Fibroblast of lung (primary cell): ENCODE results near the gene AK9.

Experiments
- EZH2 ChIP-seq: IDR thresholded peaks from 2 replicates; pipeline ENCODE4 v1.5.1; 2012; ENCODE audit warnings: low read length, control low read depth, mild to moderate bottlenecking; ENCODE audit errors: missing control alignments
- TF ChIP-seq, protein P1 (sequence below), 2 donors: IDR thresholded peaks in 1 of 2; conservative IDR thresholded peaks in 1 of 2; 1 replicate in 1 of 2; 2 replicates in 1 of 2; pipeline ENCODE4 v1.5.1; 2011 to 2012; ENCODE audit warnings: low read length in 2 of 2, control low read depth in 1 of 2, inconsistent platforms in 1 of 2, low read depth in 1 of 2, mild to moderate bottlenecking in 1 of 2

DNA sequence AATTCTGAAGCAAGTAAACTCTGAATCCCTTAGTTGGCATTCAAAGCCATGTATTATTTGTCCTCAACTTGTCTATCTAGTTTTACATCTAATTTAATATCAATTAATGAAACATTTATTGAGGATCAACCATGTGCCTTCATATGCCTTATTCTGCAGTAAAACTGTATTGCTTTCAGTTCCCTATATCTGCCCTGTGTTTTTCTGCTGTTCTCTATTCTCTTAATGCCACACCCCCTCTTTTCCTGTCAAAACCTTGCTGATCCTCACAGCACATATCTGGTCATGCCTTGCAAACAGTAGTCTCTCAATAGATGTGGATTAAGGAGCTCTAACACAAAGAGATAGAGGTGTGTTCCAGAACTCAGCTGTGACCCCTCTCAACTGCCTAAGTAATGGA is 2.1 kb upstream of the AK9 start:
- TF ChIP-seq, protein P1, sequence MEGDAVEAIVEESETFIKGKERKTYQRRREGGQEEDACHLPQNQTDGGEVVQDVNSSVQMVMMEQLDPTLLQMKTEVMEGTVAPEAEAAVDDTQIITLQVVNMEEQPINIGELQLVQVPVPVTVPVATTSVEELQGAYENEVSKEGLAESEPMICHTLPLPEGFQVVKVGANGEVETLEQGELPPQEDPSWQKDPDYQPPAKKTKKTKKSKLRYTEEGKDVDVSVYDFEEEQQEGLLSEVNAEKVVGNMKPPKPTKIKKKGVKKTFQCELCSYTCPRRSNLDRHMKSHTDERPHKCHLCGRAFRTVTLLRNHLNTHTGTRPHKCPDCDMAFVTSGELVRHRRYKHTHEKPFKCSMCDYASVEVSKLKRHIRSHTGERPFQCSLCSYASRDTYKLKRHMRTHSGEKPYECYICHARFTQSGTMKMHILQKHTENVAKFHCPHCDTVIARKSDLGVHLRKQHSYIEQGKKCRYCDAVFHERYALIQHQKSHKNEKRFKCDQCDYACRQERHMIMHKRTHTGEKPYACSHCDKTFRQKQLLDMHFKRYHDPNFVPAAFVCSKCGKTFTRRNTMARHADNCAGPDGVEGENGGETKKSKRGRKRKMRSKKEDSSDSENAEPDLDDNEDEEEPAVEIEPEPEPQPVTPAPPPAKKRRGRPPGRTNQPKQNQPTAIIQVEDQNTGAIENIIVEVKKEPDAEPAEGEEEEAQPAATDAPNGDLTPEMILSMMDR (conservative IDR thresholded peaks at IDR 0.05 in 1 of 2, IDR thresholded peaks at IDR 0.05 in 1 of 2; ENCODE audit: low read depth in 1 of 2, low read length in 2 of 2): no peak
- no peak for TF ChIP-seq EZH2
